ENCODE results near the gene CDK11A. TPM values are rescaled to one million over a fixed set of nuclear protein-coding genes. Genes with fewer than 3 reads are reported as not detected.

CDK11A gene
- total and polyA plus RNA-seq, 2 donors (not counting 3 experiments of a cell fraction or from before 2014, with no cell fraction given) = 30.7 to 50.4 TPM

DNA sequence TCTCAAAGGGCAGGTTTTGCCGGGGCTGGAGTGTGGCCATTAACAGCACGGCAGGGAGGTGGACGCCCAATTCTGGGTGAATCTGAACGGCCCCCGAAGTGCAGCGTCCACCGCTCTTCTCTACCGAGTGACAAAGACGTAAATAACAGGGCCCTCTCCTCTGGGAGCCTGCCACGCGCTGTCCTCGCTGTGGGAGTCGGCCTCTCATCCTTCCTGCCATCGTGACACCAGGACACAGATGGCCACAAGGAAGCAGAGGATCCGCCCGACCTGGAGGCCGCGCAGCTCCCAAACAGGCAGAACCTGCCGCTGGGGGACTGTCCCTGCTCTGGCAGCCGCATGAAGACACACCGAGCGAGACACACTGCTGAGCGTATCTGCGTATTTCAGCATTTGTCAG lies 53.3 kb downstream of the CDK11A start:
- no peak overlapping the region for H3K9ac ChIP-seq (replicated peaks; ENCODE audit: extremely low read depth, insufficient read depth, low read length)
- FAIRE-seq = no peak
- BruUV-seq (replicated peaks) = no TSS peak

More for the DNA sequence above, 53.3 kb downstream of the CDK11A start:
- TF ChIP-seq MYC (IDR thresholded peaks at IDR 0.05; ENCODE audit: low read depth, low read length) (no peak), GATA2 (IDR thresholded peaks at IDR 0.05; ENCODE audit: insufficient read depth, insufficient read length, low read depth, low read length) (no peak), POLR2A (IDR thresholded peaks at IDR 0.05; ENCODE audit: low read depth, low read length) (no peak), EZH2 (IDR thresholded peaks at IDR 0.05; ENCODE audit: borderline replicate concordance, low read depth, low read length, severe bottlenecking) (no peak), FOS (IDR thresholded peaks at IDR 0.05; ENCODE audit: borderline replicate concordance, insufficient read depth, low read length) (no peak), POLR2AphosphoS5 (IDR thresholded peaks at IDR 0.05; ENCODE audit: insufficient read depth, low read depth, low read length) (no peak), JUN (IDR thresholded peaks at IDR 0.05; ENCODE audit: borderline replicate concordance, insufficient read depth, insufficient read length, low read depth) (no peak)
- TF ChIP-seq, protein P1, sequence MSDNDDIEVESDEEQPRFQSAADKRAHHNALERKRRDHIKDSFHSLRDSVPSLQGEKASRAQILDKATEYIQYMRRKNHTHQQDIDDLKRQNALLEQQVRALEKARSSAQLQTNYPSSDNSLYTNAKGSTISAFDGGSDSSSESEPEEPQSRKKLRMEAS (IDR thresholded peaks at IDR 0.05; ENCODE audit: insufficient read depth, insufficient read length) = no peak
- TF ChIP-seq, protein P2, sequence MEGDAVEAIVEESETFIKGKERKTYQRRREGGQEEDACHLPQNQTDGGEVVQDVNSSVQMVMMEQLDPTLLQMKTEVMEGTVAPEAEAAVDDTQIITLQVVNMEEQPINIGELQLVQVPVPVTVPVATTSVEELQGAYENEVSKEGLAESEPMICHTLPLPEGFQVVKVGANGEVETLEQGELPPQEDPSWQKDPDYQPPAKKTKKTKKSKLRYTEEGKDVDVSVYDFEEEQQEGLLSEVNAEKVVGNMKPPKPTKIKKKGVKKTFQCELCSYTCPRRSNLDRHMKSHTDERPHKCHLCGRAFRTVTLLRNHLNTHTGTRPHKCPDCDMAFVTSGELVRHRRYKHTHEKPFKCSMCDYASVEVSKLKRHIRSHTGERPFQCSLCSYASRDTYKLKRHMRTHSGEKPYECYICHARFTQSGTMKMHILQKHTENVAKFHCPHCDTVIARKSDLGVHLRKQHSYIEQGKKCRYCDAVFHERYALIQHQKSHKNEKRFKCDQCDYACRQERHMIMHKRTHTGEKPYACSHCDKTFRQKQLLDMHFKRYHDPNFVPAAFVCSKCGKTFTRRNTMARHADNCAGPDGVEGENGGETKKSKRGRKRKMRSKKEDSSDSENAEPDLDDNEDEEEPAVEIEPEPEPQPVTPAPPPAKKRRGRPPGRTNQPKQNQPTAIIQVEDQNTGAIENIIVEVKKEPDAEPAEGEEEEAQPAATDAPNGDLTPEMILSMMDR (IDR thresholded peaks at IDR 0.05; ENCODE audit: extremely low read depth in 1 of 2, insufficient read depth in 1 of 2, low read depth in 1 of 2, low read length in 2 of 2) = no peak
- POLR2A ChIA-PET = no interaction called here
- dilution Hi-C loops (cut with MboI; ENCODE audit: extremely low pct_ligation_motif_present, low sequenced_read_pairs) (no loop called here), intact Hi-C loops (cut with micrococcal nuclease) (no loop called here)
- DNase-seq (ENCODE audit: low read depth, low spot score) = no peak
- Histone ChIP-seq H3K27me3 (ENCODE audit: control insufficient read depth in 2 of 2, insufficient read depth in 2 of 2, low read length in 2 of 2) (no peaks in the 10 kb centered on the region), H3K4me2 (ENCODE audit: insufficient read depth, low read length) (no peak overlapping the region), H3K9me1 (replicated peaks; ENCODE audit: control insufficient read depth, extremely low read depth, insufficient read depth, low read length) (no peaks in the 10 kb centered on the region), H3K9me3 (replicated peaks; ENCODE audit: control insufficient read depth, insufficient read depth, low read length) (no peaks in the 10 kb centered on the region), H4K20me1 (replicated peaks; ENCODE audit: control insufficient read depth, extremely low read depth, insufficient read depth, low read length) (no peaks in the 10 kb centered on the region), H3K36me3 (ENCODE audit: control insufficient read depth in 2 of 2, extremely low read depth in 1 of 2, insufficient read depth in 2 of 2, low read length in 2 of 2) (peaks cover 0 to 27% of the 10 kb centered on the region in 2 experiments), H2AFZ (ENCODE audit: low read depth, low read length) (no peak overlapping the region), H3K4me3 (replicated peaks in 1 of 3; ENCODE audit: insufficient read depth in 1 of 3, low read depth in 1 of 3, low read length in 3 of 3) (no peak overlapping the region), H3K79me2 (ENCODE audit: control insufficient read depth, insufficient read depth, low read length) (no peaks in the 10 kb centered on the region), H3K27ac (ENCODE audit: insufficient read depth, low read depth, low read length) (no peak overlapping the region), H3K4me1 (ENCODE audit: control insufficient read depth, extremely low read depth, insufficient read depth, low read length) (no peaks in the 10 kb centered on the region)
- CTCF ChIA-PET = no interaction called here

All from endothelial cell of umbilical vein (primary cell).